ENCODE data around the gene CDC37.

GRCh38 chr19:10344780-10345179, 58.6 kb downstream of the CDC37 start:
- no peak for TF ChIP-seq CTCF (IDR thresholded peaks at IDR 0.05)
- no peak for TF ChIP-seq EZH2phosphoT487 (IDR thresholded peaks at IDR 0.05)

Measured in neural progenitor cell (in vitro differentiated cells).